ENCODE results near the gene FPGS. TPM values are rescaled to one million over a fixed set of nuclear protein-coding genes. Genes with fewer than 3 reads are reported as not detected.

Gene FPGS
- total and polyA plus RNA-seq, 4 donors, result 20.4 to 61.1 (median 42.7) TPM

- H3K36me3 ChIP-seq (ENCODE audit: control insufficient read depth in 4 of 4, insufficient read depth in 3 of 4, low read depth in 1 of 4, low read length in 3 of 4), result peaks cover 0 to 20% (median 4%) of the 10 kb centered on the region in 4 donors
- no peak overlapping the region for H3K9ac ChIP-seq (ENCODE audit: low read depth in 1 of 2, low read length in 2 of 2)
- no peak for DNase-seq (ENCODE audit: low spot score)
- no peak overlapping the region for H3K4me3 ChIP-seq (ENCODE audit: low read depth in 1 of 3, low read length in 3 of 3)
- TF ChIP-seq NR2F2 (IDR thresholded peaks at IDR 0.05) (no peak), REST (IDR thresholded peaks at IDR 0.05) (no peak), YY1 (IDR thresholded peaks at IDR 0.05) (no peak), ATF3 (IDR thresholded peaks at IDR 0.05) (no peak), FOXA1 (IDR thresholded peaks at IDR 0.05) (no peak), SP1 (IDR thresholded peaks at IDR 0.05) (no peak), HNF4G (IDR thresholded peaks at IDR 0.05) (no peak), CTCF (IDR thresholded peaks at IDR 0.05; ENCODE audit: low read depth, low read length, missing input control) (no peak), JUND (IDR thresholded peaks at IDR 0.05) (no peak), TAF1 (conservative IDR thresholded peaks at IDR 0.05) (no peak)
- H3K27me3 ChIP-seq (ENCODE audit: control insufficient read depth in 4 of 4, insufficient read depth in 4 of 4, low read length in 3 of 4), result no peaks in the 10 kb centered on the region
- peaks cover 3 to 14% (median 9%) of the 10 kb centered on the region in 4 donors for H3K4me1 ChIP-seq (ENCODE audit: control insufficient read depth in 4 of 4, insufficient read depth in 4 of 4, low read length in 3 of 4)
- H3K9me3 ChIP-seq (ENCODE audit: control insufficient read depth in 4 of 4, low read length in 3 of 4), result no peaks in the 10 kb centered on the region
- no peak overlapping the region for H3K27ac ChIP-seq (ENCODE audit: low read depth in 1 of 2, low read length in 2 of 2)
- 90% methylated on average over 4 of the region's 4 CpGs for WGBS
Measured at GRCh38 chr9:127822108-127822507, 19.4 kb downstream of the FPGS start.

GRCh38 chr9:127825319-127826051 is 22.8 kb downstream of the FPGS start:
- Histone ChIP-seq H3K4me3 (ENCODE audit: low read depth in 1 of 3, low read length in 3 of 3) (no peak overlapping the region), H3K9ac (ENCODE audit: low read depth in 1 of 2, low read length in 2 of 2) (no peak overlapping the region), H3K4me1 (ENCODE audit: control insufficient read depth in 4 of 4, insufficient read depth in 4 of 4, low read length in 3 of 4) (peaks cover 8 to 21% (median 14%) of the 10 kb centered on the region in 4 donors), H3K36me3 (ENCODE audit: control insufficient read depth in 4 of 4, insufficient read depth in 3 of 4, low read depth in 1 of 4, low read length in 3 of 4) (peaks cover 0 to 4% (median under 1%) of the 10 kb centered on the region in 4 donors), H3K9me3 (ENCODE audit: control insufficient read depth in 4 of 4, low read length in 3 of 4) (no peaks in the 10 kb centered on the region), H3K27ac (ENCODE audit: low read depth in 1 of 2, low read length in 2 of 2) (no peak overlapping the region), H3K27me3 (ENCODE audit: control insufficient read depth in 4 of 4, insufficient read depth in 4 of 4, low read length in 3 of 4) (no peaks in the 10 kb centered on the region)
- 36% methylated on average over 42 of the region's 42 CpGs for WGBS
- TF ChIP-seq ATF3 (IDR thresholded peaks at IDR 0.05) (no peak), TAF1 (conservative IDR thresholded peaks at IDR 0.05) (no peak), EGR1 (IDR thresholded peaks at IDR 0.05; ENCODE audit: low read depth in 2 of 2) (no peak), HNF4A (conservative IDR thresholded peaks at IDR 0.05) (peak; percentile 17 to 21), GABPA (IDR thresholded peaks at IDR 0.05 in 1 of 2, conservative IDR thresholded peaks at IDR 0.05 in 1 of 2) (no peak), RXRA (IDR thresholded peaks at IDR 0.05) (peak; percentile 69 to 86), RAD21 (IDR thresholded peaks at IDR 0.05) (peak; percentile 6 to 67), SP1 (IDR thresholded peaks at IDR 0.05) (no peak), CTCF (IDR thresholded peaks at IDR 0.05; ENCODE audit: low read depth, low read length, missing input control) (peak; percentile 36), NR2F2 (IDR thresholded peaks at IDR 0.05) (peak; percentile 20), YY1 (IDR thresholded peaks at IDR 0.05) (peak; percentile 16)
- peak; percentile 79 for DNase-seq (ENCODE audit: low spot score)

All from liver (tissue), 9 donors.